ENCODE results near the gene PLXNA4. TPM values are rescaled to one million over a fixed set of nuclear protein-coding genes. Genes with fewer than 3 reads are reported as not detected.

Gene PLXNA4
- total and polyA plus RNA-seq, 2 experiments from 2014 or later = 1.9 to 4.8 TPM

- Histone ChIP-seq H3K36me3 (replicated peaks; ENCODE audit: insufficient read depth, low read depth) (no peaks in the 10 kb centered on the region), H3K9me2 (replicated peaks; ENCODE audit: insufficient read depth) (no peaks in the 10 kb centered on the region), H3K79me2 (no peaks in the 10 kb centered on the region), H2AFZ (no peak overlapping the region), H3K27me3 (no peaks in the 10 kb centered on the region), H3K4me1 (ENCODE audit: insufficient read depth) (no peaks in the 10 kb centered on the region), H3K4me3 (no peak overlapping the region), H4K20me1 (ENCODE audit: insufficient read depth, poor library complexity, severe bottlenecking) (no peaks in the 10 kb centered on the region), H3K27ac (no peak overlapping the region), H3K9me3 (ENCODE audit: low read depth) (no peaks in the 10 kb centered on the region), H3K4me2 (no peak overlapping the region)
- 81% methylated on average over 4 of the region's 4 CpGs for WGBS (ENCODE audit: low lambda C conversion rate, missing lambda C conversion rate)
- no peak for DNase-seq (ENCODE audit: low spot score)
- TF ChIP-seq CTCF (IDR thresholded peaks at IDR 0.05; ENCODE audit: poor library complexity) (no peak), EZH2phosphoT487 (IDR thresholded peaks at IDR 0.05; ENCODE audit: low read depth, severe bottlenecking, unreplicated experiment) (no peak), EZH2 (IDR thresholded peaks at IDR 0.05; ENCODE audit: borderline replicate concordance) (no peak)
These were observed 313.1 kb downstream of the PLXNA4 start for GRCh38 chr7:132263151-132263550.

GRCh38 chr7:132262160-132262470 is 314.2 kb downstream of the PLXNA4 start:
- Histone ChIP-seq H3K27ac (no peak overlapping the region), H3K9me2 (replicated peaks; ENCODE audit: insufficient read depth) (no peaks in the 10 kb centered on the region), H3K36me3 (replicated peaks; ENCODE audit: insufficient read depth, low read depth) (no peaks in the 10 kb centered on the region), H3K79me2 (no peaks in the 10 kb centered on the region), H4K20me1 (ENCODE audit: insufficient read depth, poor library complexity, severe bottlenecking) (no peaks in the 10 kb centered on the region), H3K4me2 (no peak overlapping the region), H3K27me3 (no peaks in the 10 kb centered on the region), H3K4me3 (no peak overlapping the region), H2AFZ (no peak overlapping the region), H3K4me1 (ENCODE audit: insufficient read depth) (no peaks in the 10 kb centered on the region), H3K9me3 (ENCODE audit: low read depth) (no peaks in the 10 kb centered on the region)
- TF ChIP-seq EZH2 (IDR thresholded peaks at IDR 0.05; ENCODE audit: borderline replicate concordance) (no peak), CTCF (IDR thresholded peaks at IDR 0.05; ENCODE audit: poor library complexity) (no peak), EZH2phosphoT487 (IDR thresholded peaks at IDR 0.05; ENCODE audit: low read depth, severe bottlenecking, unreplicated experiment) (no peak)
- WGBS (ENCODE audit: low lambda C conversion rate, missing lambda C conversion rate) = 77% methylated on average over 6 of the region's 6 CpGs
- DNase-seq (ENCODE audit: low spot score) = no peak

GRCh38 chr7:132261327-132262159 is 314.7 kb downstream of the PLXNA4 start:
- Histone ChIP-seq H3K4me2 (no peak overlapping the region), H3K9me2 (replicated peaks; ENCODE audit: insufficient read depth) (no peaks in the 10 kb centered on the region), H4K20me1 (ENCODE audit: insufficient read depth, poor library complexity, severe bottlenecking) (no peaks in the 10 kb centered on the region), H3K4me1 (ENCODE audit: insufficient read depth) (no peaks in the 10 kb centered on the region), H3K27me3 (no peaks in the 10 kb centered on the region), H2AFZ (no peak overlapping the region), H3K9me3 (ENCODE audit: low read depth) (no peaks in the 10 kb centered on the region), H3K79me2 (no peaks in the 10 kb centered on the region), H3K4me3 (no peak overlapping the region), H3K36me3 (replicated peaks; ENCODE audit: insufficient read depth, low read depth) (no peaks in the 10 kb centered on the region), H3K27ac (no peak overlapping the region)
- DNase-seq (ENCODE audit: low spot score) = no peak
- TF ChIP-seq EZH2 (IDR thresholded peaks at IDR 0.05; ENCODE audit: borderline replicate concordance) (no peak), CTCF (IDR thresholded peaks at IDR 0.05; ENCODE audit: poor library complexity) (no peak), EZH2phosphoT487 (IDR thresholded peaks at IDR 0.05; ENCODE audit: low read depth, severe bottlenecking, unreplicated experiment) (no peak)
- 73% methylated on average over 10 of the region's 10 CpGs for WGBS (ENCODE audit: low lambda C conversion rate, missing lambda C conversion rate)

Data from hepatocyte (in vitro differentiated cells).